GM18507 (cell line): ENCODE measurements around the gene JAK1.

Experiments used
- DNase-seq: peaks from one replicate; pipeline ENCODE4 v3.0.0; 2011; ENCODE audit warnings: low read depth; ENCODE audit not compliant: insufficient read length; ENCODE audit errors: extremely low spot score
- FAIRE-seq: peaks from 2 replicates; lab custom pipeline; 2011; peaks lifted over from hg19 to GRCh38; lab: Jason Lieb, UNC

Gene JAK1

DNA sequence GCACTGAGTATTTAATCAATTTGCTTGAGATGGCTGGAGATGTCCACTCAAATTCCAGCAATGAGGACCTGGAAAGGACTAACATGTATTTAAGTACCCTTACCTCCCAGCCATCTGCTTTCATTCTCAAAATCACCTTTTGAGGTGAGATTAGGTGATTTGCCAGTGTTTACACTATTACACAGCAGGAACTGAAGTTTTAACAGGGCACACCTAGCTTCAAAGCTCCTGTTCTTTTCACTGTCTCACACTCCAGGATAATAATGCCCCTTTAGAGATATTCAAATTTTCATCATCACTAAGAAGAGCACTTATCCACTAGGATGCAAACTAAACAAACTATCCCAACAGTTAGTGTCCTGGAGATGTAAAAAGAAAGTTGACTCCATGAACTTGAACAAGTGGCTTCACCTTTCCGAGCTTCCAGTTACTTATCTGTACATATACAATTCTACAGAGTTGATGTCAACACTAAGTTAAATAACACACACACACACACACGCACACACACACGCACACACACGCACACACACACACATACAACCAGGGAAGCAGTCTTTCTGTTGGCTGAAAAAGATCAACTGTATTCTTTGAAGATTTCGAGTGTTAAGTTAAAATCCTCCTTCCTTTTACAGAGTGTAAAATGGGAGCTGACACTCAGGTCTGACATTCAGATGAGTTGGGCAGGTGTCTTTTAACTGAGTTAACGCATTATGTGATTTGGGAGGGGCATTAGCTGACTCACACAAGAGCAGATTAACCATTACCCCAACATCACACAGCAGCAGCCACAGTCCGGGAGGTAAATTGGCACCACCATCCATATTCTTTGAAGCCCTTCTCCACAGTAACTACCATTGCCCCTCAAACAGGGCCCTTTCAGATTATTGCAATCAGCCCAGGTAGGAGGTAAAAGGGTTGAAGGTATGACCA, 15.5 kb upstream of the JAK1 start:
- FAIRE-seq (no peak), DNase-seq (no peak)

DNA sequence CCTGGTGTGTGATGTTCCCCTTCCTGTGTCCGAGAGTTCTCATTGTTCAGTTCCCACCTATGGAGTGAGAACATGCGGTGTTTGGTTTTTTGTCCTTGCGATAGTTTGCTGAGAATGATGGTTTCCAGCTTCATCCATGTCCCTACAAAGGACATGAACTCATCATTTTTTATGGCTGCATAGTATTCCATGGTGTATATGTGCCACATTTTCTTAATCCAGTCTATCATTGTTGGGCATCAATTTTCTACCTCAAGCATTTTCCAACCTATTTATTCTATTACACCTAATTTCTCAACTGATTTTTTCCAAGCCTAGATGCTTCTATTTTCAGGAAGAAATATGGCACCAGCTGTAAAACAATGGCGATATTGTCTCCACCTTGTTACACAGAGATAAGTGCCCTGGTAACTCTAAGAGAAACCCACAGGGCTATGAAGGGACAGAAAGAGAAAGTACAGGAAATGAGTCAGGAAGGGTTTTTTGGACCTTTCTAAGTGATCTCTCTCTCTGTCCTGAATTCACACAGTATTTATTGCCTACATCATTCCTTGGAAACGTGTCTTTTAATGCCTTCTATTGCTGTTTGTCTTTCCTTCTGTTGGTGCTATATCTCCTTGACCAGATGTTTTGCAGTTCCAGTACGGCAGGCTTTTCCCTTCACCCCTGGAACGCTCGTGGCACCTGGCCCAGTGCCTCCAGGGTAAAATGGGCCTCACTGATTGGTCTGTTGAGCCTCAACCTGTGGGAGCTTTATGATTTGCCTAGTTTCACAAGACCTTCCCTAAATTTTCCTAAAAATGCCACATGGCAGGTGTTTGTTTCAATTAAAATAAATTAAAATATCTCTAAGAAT, 14.6 kb upstream of the JAK1 start:
- DNase-seq (no peak), FAIRE-seq (no peak)

DNA sequence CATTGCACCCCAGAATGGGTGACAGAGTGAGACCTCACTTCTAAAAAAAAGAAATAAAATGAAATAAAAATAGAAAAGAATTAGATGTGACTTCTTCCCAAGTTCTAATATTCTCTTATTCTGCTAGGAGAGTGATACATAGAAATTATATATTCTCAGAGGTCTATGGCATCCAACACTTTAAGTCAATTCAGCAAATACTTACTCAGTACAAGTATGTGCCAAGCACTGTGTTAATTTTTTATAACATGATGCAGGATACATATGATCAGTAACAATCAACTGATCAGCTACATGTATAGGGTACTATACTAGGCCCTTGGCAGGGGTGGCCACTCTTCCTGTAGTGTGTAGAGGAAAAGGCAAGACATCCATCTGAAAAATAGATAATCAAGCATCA, 13.0 kb upstream of the JAK1 start:
- FAIRE-seq, result no peak
- no peak for DNase-seq

DNA sequence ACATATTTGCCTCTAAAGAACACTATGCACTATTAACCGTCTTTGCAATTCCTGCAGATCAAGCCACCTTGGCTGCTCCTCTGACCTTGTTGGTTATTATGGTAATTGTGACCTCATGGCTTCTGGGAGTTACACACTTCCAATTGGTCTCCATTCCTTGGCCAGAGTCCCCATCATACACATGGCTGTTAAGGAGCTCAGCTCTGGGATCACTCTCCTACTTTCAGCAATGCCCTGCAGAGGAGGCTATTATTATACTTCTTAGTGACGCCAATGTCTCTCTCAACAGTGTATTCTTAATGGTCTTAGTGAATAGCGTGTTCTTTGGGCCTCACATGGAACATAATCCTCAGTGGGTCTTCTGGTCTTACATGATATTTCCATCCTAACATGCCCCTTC, 10.0 kb upstream of the JAK1 start:
- no peak for DNase-seq
- FAIRE-seq, result no peak

DNA sequence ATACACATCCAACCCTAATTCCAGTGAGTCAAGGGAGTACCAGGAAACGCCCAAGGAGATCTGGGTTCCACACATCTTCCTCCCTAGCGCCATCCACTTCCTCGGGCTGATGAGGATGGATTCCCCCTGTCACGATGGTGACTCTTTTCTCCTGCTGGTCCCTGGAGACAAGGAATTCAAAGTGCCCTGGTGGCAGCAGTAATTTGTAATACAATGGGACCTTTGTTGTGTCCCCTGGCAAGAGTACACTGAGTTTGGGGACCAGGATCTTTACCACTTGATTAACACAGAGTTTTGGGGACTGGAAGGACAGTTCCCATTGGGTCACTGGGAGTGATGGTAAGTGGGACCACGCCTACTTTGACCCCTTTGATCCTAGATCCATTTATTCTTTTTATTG, 9.4 kb upstream of the JAK1 start:
- DNase-seq (no peak), FAIRE-seq (no peak)

DNA sequence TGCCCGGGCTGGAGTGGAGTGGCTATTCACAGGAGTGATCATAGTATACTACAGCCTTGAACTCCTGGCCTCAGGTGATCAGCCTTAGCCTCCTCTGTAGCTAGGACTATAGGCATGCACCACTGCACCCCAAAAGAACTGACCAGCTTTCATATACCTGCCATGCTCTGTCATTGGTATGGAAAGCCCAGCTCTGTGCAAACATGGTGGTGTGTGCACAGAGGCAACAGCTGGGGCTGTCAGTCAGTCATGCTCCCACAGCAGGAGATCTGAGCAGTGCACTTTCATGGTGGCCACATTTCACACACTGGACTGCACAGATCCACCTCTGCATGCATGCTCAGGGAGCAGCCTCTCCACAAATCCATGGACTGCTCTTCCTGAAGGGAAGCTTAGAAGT, 8.8 kb upstream of the JAK1 start:
- FAIRE-seq, result no peak
- DNase-seq, result no peak

DNA sequence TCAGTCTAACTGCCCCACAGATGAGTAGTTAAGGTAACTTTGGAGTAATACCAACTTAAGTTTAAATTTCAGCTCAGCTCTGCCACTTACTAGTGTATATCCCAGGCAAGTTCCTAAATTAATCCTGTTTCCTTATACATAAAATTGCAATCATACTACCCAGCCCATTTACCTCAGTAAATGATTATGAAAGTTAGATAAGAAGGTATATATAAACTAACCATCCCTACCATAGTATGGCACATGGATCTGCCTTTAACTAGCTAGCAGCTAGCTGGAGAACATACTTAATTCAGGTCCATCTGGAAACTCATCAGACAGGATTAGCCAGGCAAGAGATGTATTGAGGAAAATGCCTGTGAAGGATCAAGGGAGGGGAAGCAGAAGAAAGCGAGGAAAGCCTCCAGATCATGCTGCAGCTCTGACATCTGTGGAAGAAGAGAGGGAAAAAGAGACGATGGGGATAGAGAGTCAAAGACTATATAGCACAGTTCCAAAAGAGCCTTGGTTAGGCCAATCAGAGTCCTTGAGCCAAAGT, 8.0 kb upstream of the JAK1 start:
- FAIRE-seq (no peak), DNase-seq (no peak)

DNA sequence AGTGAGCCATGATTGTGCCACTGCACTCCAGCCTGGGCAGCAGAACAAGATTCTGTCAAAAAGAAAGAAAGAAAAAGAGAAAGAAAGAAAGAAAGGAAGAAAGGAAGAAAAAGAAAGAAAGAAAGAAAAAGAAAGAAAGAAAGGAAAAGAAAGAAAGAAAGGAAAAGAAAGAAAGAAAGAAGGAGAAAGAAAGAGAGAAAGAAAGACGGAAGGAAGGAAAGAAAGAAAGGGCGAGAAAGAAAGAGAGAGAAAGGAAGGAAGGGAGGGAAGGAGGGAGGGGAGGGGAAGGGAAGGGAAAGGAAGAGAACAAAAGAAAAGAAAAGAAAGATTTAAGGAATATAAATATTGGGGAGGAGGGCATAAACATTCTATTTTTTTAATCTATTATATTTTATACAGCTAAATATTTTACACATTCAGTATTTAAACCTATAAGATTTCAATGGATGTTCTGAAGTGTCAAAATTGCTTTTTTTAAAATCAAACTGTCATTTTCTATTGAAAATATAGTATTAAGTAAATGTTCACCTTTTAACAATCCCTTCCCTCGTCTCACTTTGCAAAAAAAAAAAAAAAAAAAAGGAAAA, 6.8 kb upstream of the JAK1 start:
- FAIRE-seq (no peak), DNase-seq (no peak)

DNA sequence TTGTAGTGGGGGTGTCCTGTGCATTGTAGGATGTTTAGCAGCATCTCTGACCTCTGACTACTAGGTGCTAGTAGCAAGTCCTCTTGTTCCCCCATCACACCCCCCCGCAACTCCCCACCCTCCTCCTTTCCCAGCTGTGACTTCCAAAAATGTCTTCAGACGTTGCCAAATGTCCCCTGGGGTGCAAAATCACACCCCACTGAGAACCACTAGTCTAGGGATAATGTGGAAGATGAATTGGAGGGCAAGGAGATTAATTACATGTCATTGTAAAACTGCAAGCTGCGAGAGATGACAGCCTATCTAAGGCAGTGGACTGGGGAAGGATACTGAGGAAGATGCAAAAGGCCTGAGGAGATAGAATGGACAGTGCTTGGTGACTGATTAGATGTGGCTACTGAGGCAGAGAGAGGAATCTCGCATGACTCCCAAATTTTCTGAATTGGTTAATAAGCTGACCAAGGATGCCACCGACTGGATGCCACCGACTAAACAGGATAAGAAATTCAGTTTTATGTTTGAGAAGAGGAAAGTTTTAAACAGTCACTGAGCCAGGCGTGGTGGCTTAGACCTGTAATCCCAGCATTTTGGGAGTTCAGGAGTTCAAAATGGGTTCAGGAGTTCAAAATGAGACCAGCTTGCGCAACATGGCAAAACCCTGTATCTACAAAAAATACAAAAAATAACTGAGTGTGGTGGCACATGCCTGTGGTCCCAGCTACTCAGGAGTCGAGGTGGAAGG, 3.1 kb upstream of the JAK1 start:
- no peak for FAIRE-seq

DNA sequence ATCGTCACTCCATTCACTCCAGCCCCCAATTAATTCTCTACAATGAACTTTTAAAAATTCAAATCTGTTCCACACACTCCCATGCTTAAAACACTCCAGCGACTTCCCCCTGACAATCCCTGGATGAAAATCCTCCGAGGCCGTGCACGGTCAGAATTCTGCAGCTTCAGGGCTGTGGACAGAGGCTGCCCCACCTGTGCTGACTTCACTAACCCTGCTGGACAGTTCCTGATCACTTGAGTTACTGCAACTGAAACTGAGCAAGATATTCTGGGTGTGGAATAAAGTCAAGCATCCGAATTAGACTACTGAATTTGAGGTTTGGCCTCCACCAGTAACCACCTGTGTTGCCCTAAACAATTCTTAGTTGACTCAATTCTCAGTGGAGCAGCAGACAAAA, 1.0 kb upstream of the JAK1 start:
- FAIRE-seq (no peak), DNase-seq (no peak)

More for the DNA sequence above, 3.1 kb upstream of the JAK1 start:
- no peak for DNase-seq

DNA sequence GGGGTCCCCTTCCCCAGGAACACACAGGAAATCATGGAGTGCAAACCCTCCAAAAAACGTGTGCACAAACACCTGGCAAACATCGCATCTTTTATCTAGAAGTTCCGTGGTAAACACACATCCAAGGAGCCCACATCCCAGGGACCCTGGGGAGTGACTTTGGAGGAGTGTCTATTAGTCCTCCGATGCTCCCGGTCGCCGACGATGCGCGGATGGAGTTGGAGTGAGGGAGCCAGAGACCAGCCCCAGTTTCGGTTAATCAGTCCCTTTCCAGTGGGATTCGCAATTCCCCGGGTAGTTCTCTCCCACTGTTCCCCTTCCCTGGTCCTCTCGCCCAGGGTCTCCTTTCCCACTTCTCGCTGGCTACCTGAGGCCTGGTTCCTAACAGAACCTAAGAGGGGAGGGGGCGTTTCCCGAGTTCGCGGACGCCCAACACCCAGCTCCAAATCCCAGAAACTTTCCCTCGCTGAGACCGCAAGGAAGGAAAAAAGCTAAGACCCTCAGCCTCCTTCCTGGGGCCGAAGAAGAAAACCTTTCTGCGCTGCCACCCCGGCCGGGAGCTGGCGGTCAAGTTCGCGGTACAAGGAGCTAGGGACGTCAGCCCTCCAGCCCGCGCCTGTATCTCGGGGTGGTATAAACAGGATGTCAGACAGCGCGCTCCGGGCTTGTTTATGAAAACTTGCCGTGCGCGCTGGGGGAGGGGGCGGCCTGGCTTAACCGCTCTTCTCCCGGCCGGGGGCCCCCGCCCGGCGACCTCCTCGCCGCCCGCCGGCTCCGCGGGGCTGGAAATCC, 787 bp downstream of the JAK1 start:
- DNase-seq (peak; percentile 48), FAIRE-seq (no peak)

DNA sequence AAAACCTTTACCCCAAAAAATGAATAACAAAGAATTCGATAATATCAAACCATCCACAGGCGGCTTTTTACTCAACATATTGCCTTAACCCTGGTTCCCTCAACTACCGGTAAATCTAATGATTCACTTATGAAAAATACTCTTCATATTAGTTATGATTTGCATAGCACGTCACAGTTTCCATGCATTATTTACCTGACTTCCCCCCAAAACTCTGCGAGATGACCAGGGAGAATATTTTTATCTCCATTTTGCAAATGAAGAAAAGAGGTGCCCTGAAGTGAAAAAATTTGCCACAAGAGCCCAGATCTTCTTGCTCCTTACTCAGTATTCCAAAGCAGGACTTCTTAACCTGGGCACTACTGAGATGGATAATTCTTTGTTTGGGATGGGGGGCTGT, 2.9 kb downstream of the JAK1 start:
- no peak for FAIRE-seq
- DNase-seq, result no peak

DNA sequence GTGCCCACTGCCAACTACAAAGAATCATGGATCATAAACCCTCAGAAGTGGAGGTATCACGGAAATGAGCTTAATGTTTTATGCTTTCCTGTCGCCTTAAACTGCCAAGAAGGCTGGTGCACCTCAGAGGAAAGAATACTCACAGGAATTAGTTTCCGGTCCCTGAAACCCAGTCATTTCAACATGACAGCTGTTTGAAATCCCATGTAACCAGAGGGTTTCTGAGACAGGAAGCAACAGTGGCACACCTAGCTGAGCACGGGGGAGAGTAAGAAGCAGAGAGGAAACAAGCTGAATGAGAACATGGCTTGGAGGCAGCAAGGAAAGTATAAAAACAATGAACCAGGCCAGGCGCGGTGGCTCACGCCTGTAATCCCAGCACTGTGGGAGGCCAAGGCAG, 3.9 kb downstream of the JAK1 start:
- no peak for DNase-seq

DNA sequence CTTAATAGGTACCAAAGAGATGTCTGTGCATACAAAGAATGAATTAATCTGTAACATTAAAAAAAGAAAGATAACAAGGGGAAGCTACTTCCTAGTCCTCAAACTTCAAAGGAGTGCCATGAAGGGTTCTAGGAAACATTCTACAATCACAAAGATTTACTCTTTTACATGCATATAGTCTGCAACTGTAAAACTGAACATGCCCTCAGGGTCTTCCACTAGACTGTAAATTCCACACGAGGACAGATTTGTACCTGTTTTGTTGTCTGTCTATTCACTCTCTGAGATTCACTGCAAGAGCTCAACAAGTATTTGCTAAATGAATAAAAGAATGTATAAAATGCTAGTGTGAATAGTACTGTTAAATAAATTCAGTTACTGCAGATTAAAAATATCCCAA, 4.4 kb downstream of the JAK1 start:
- no peak for DNase-seq
- FAIRE-seq, result no peak

More for the DNA sequence above, 3.9 kb downstream of the JAK1 start:
- FAIRE-seq, result peak; percentile 75

DNA sequence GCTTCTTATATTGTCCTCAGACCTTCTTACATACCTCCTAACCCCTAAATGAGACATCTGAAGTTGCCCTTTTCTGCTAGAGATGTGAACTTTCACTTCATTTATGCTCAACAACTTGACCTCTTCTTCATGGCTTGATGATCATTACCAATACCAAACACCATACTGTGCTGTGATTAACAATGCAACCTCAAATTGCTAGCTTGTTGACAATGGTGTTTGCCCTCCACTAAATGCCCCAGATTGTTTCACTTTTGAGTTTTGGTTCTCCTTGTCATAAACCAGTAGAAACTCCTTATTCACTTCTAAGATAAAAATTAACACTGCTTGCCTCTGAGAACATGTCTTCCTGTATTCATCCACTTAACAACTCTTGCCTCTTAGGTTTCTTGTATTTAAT, 5.6 kb downstream of the JAK1 start:
- FAIRE-seq, result peak; percentile 94
- peak; percentile 26 for DNase-seq

DNA sequence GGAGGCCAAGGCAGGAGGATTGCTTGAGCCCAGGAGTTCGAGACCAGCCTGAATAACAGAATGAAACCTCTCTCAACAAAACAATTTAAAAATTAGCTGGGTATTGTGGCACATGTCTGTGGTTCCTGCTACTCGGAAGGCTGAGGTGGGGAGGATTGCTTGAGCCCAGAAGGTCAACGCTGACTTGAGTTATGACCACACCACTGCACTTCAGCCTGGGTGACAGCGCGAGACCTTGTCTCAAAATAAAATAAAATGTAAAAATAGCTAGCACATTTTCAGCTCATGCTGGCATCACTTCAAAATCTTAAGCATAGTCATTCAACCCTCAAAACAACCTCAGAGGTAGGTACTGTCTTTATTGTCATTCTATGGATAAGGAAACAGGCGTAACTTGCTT, 6.4 kb downstream of the JAK1 start:
- FAIRE-seq, result peak; percentile 33
- no peak for DNase-seq

DNA sequence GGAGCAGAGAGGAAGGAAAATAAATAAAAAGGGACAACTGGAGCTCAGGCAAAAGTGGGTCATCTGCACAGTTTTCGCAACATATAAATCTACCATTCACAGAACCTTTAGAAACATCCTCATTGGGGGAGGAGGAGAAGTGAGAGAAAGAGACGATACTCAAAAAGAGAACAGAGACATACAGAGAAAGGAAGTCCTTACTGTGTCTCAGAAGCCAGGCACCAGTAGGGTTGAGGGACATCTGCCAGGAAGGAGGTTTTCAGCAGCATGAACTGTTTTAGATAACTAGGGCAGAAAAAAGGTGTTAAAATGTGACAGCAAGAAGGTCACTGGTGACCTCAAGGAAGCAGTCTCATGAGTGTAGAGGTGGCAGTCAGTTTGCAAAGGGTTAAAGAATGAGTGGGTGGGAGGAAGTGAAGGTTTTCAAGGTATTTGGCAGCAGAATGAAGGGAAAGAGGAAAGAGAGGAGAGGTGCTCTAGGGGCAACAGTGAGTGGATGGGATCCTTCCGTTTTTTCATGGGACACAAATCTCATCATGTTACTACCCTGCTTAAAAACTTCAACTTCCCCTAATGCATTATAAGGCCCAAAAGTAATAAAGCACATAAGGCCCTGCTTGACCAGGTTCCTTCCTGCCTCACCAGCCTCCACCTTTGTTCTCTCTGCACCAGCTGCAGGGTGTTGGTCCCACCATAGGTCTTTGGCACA, 9.5 kb downstream of the JAK1 start:
- DNase-seq (peak; percentile 73), FAIRE-seq (peak; percentile 97)

DNA sequence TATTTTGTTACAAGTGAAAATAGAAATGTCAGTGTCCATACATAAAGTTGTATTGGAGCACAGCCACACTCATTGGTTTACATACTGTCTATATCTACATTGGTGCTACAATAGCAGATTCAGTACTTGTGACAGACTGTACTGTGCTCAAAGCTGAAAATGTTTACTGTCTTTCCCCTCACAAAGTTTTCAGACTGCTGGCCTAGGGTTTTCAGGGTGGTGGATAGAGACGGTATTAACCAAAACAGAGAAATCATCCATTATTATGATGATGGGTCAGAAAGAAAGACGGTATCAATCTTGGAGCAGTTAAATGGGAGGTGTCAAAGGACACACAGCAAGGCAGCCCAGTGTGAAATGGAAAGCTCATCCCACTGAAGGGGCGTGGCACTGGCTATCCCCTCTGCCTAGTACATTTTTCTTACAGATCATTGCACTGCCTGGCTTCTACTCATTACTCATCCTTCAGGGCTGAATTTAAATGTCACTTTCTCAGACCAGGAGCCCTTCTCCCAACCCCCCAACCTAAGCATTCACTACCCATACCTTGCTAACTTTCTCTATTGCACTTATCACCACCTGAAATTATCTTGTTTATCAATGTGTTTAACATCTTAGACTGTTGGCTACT, 10.2 kb downstream of the JAK1 start:
- DNase-seq (no peak), FAIRE-seq (no peak)
